HepG2 (cell line): ENCODE measurements around the gene SAXO2. TPM values are rescaled to one million over a fixed set of nuclear protein-coding genes. Genes with fewer than 3 reads are reported as not detected.
A peak's percentile ranks its signal among the peaks of the same experiment; 100 is the strongest.

Experiments
- ARID4A ChIP-seq: sonication (generic); formaldehyde crosslinking; IDR thresholded peaks from 2 replicates; pipeline ENCODE4 v1.5.0; 2020; ENCODE audit warnings: mild to moderate bottlenecking, missing genetic modification reagents, borderline replicate concordance
- E2F1 ChIP-seq: sonication (generic); formaldehyde crosslinking; IDR thresholded peaks from 2 replicates; pipeline ENCODE4 v1.5.0; 2020; ENCODE audit warnings: missing genetic modification reagents
- FOXK1 ChIP-seq: sonication (generic); formaldehyde crosslinking; IDR thresholded peaks from 2 replicates; pipeline ENCODE4 v1.4.0; 2020; ENCODE audit warnings: low read depth, missing genetic modification reagents, borderline replicate concordance
- MAX ChIP-seq: IDR thresholded peaks from 2 replicates; pipeline ENCODE4 v1.6.1; 2012; ENCODE audit warnings: inconsistent platforms
- NR2F1 ChIP-seq, 2 experiments: fragments of 450-650 bp in 1 of 2; formaldehyde crosslinking in 1 of 2; IDR thresholded peaks; 2 replicates each; pipeline versions ENCODE4 v1.5.0 to v1.6.1; 2016 to 2020; ENCODE audit warnings: mild to moderate bottlenecking in 1 of 2, missing compliant biosample characterization in 1 of 2, missing genetic modification reagents in 1 of 2, moderate library complexity in 1 of 2
- NR2F2 ChIP-seq: IDR thresholded peaks from 2 replicates; pipeline ENCODE4 v1.6.1; 2012; ENCODE audit warnings: low read depth, inconsistent platforms, borderline replicate concordance
- PHF8 ChIP-seq: sonication (generic); formaldehyde crosslinking; IDR thresholded peaks from 2 replicates; pipeline ENCODE4 v1.5.0; 2020; ENCODE audit warnings: missing genetic modification reagents
- RXRA ChIP-seq: sonication (generic); formaldehyde crosslinking; IDR thresholded peaks from 2 replicates; pipeline ENCODE4 v1.5.1; 2020; ENCODE audit warnings: missing genetic modification reagents
- SNAPC5 ChIP-seq: sonication (generic); formaldehyde crosslinking; IDR thresholded peaks from 2 replicates; pipeline ENCODE4 v1.8.1; 2023; ENCODE audit warnings: mild to moderate bottlenecking, missing genetic modification reagents, borderline replicate concordance
- TAF1 ChIP-seq: sonication (generic); formaldehyde crosslinking; IDR thresholded peaks from 2 replicates; pipeline ENCODE4 v1.4.0; 2020; ENCODE audit warnings: missing genetic modification reagents
- YEATS4 ChIP-seq: sonication (generic); formaldehyde crosslinking; IDR thresholded peaks from 2 replicates; pipeline ENCODE4 v1.4.0; 2020; ENCODE audit warnings: missing genetic modification reagents, borderline replicate concordance
- ZNF142 ChIP-seq: sonication (generic); formaldehyde crosslinking; IDR thresholded peaks from 2 replicates; pipeline ENCODE4 v1.4.0; 2020; ENCODE audit warnings: missing genetic modification reagents
- ZNF24 ChIP-seq: fragments of 450-650 bp; IDR thresholded peaks from 2 replicates; pipeline ENCODE4 v1.6.1; 2017; ENCODE audit warnings: antibody characterized with exemption, mild to moderate bottlenecking
- ZNF629 ChIP-seq: sonication (generic); formaldehyde crosslinking; conservative IDR thresholded peaks from 2 replicates; pipeline ENCODE4 v1.5.0; 2020; ENCODE audit warnings: missing genetic modification reagents
- ZNF670 ChIP-seq: sonication (generic); formaldehyde crosslinking; IDR thresholded peaks from 2 replicates; pipeline ENCODE4 v1.8.0; 2022; ENCODE audit warnings: mild to moderate bottlenecking, missing genetic modification reagents, borderline replicate concordance
- ZNF777 ChIP-seq: sonication (generic); formaldehyde crosslinking; IDR thresholded peaks from 2 replicates; pipeline ENCODE4 v1.4.0; 2020; ENCODE audit warnings: missing genetic modification reagents
- ZNF781 ChIP-seq: sonication (generic); formaldehyde crosslinking; IDR thresholded peaks from 2 replicates; pipeline ENCODE4 v1.5.1; 2020; ENCODE audit warnings: borderline replicate concordance, mild to moderate bottlenecking, missing genetic modification reagents; ENCODE audit errors: not compliant biosample characterization
- polyA plus RNA-seq, 8 experiments: library from polyadenylated mRNA; depleted of rRNA in 3 of 8; stranded (reverse) in 7 of 8; unstranded in 1 of 8; fragments of >200 nt; fragmentation: Illumina TruSeq in 4 of 8; extraction: Trizol in 4 of 8; gene quantifications; 2 replicates each; pipeline versions ENCODE4 v1.2.1 to v1.2.3, GENCODE V29; 2011 to 2016; ENCODE audit warnings: low read depth in 4 of 8, missing spikeins in 1 of 8, mixed read lengths in 1 of 8; ENCODE audit not compliant: insufficient read depth in 1 of 8
- total RNA-seq, 5 experiments: library from RNA; depleted of rRNA; stranded (reverse); fragments of >200 nt; fragmentation: Illumina TruSeq; extraction: Trizol; gene quantifications; 2 replicates each; pipeline ENCODE4 v1.2.3, GENCODE V29; 2016; ENCODE audit warnings: low read depth in 1 of 5

The SAXO2 gene
- total and polyA plus RNA-seq, 2 of the 13 experiments (the other 11 are each of a cell fraction or from before 2014, with no cell fraction given), result 0.01 to 1.5 TPM

- no peak for TF ChIP-seq ZNF142 (CRISPR knock-in tag)
- peak; percentile 40 for TF ChIP-seq MAX
- TF ChIP-seq E2F1 (CRISPR knock-in tag), result peak; percentile 49
- TF ChIP-seq ZNF781 (CRISPR knock-in tag), result peak; percentile 78
- 0 out of 2 replicates have a peak, but pooled peaks have one; percentile 9 for TF ChIP-seq ZNF670 (CRISPR knock-in tag)
- TF ChIP-seq ZNF629 (CRISPR knock-in tag), result 0 out of 2 replicates have a peak, but pooled peaks have one; percentile 22
- TF ChIP-seq ZNF24, result no peak
- peak; percentile 63; the same call in 1 of the 2 replicates for TF ChIP-seq YEATS4 (CRISPR knock-in tag)
- TF ChIP-seq FOXK1, result 0 out of 2 replicates have a peak, but pooled peaks have one; percentile 28
- peak; percentile 90 for TF ChIP-seq PHF8 (CRISPR knock-in tag)
- TF ChIP-seq NR2F1 (CRISPR knock-in tag; IDR thresholded peaks at IDR 0.05), result peak; percentile 26 to 72
- peak; percentile 89 for TF ChIP-seq ARID4A
- TF ChIP-seq TAF1 (CRISPR knock-in tag), result peak; percentile 63
- TF ChIP-seq NR2F2, result 0 out of 2 replicates have a peak, but pooled peaks have one; percentile 14
- peak; percentile 48; the same call in 1 of the 2 replicates for TF ChIP-seq ZNF777 (CRISPR knock-in tag)
- TF ChIP-seq SNAPC5 (CRISPR knock-in tag), result no peak
- TF ChIP-seq RXRA (CRISPR knock-in tag), result peak; percentile 77; the same call in 1 of the 2 replicates
Measured at GRCh38 chr15:82262422-82263026, at the start of gene SAXO2, which contains the start of gene EFL1 (continued).
